ENCODE results near the gene LLGL2.

LLGL2 gene

DNA sequence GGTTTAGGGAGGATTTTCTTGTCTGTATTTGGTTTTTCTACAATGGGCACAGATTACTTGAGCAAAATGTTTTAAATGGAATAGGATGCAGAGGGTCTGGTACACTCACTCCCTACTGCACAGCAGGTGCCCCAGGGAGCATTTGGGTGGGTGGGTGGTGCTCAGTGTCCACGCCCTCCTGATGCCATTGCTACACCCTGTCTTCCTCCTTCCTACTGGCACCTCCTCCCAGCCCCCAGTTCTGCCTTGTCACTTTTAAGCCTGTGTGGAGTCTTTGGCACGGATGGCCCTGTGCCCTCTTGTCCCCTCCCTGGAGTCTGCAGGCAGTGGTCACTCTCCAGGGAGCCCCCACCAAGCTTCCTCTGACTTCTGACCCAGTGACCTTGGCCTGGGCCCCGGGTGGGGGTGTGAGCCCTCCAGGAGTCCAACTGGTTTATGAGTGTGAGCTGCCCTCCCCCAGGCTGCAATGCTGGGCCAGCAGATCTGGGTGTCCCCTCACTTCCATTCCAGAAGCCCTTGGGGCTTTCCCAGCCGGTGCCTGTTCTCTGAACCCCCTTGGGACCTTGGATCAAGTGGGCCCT is 15.5 kb downstream of the LLGL2 start:
- no peak for DNase-seq (ENCODE audit: low read depth)
- in situ Hi-C loops (cut with HindIII; ENCODE audit: low sequenced_read_pairs): loop anchor here (5.0 kb wide), 1 partner anchor 56 kb away; no protein-coding TSS in a partner anchor
- H3K4me3 ChIP-seq (ENCODE audit: low read depth, low read length): no peak overlapping the region
- TF ChIP-seq, protein P1, sequence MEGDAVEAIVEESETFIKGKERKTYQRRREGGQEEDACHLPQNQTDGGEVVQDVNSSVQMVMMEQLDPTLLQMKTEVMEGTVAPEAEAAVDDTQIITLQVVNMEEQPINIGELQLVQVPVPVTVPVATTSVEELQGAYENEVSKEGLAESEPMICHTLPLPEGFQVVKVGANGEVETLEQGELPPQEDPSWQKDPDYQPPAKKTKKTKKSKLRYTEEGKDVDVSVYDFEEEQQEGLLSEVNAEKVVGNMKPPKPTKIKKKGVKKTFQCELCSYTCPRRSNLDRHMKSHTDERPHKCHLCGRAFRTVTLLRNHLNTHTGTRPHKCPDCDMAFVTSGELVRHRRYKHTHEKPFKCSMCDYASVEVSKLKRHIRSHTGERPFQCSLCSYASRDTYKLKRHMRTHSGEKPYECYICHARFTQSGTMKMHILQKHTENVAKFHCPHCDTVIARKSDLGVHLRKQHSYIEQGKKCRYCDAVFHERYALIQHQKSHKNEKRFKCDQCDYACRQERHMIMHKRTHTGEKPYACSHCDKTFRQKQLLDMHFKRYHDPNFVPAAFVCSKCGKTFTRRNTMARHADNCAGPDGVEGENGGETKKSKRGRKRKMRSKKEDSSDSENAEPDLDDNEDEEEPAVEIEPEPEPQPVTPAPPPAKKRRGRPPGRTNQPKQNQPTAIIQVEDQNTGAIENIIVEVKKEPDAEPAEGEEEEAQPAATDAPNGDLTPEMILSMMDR (IDR thresholded peaks at IDR 0.05; ENCODE audit: low read depth, low read length, missing control alignments): no peak

DNA sequence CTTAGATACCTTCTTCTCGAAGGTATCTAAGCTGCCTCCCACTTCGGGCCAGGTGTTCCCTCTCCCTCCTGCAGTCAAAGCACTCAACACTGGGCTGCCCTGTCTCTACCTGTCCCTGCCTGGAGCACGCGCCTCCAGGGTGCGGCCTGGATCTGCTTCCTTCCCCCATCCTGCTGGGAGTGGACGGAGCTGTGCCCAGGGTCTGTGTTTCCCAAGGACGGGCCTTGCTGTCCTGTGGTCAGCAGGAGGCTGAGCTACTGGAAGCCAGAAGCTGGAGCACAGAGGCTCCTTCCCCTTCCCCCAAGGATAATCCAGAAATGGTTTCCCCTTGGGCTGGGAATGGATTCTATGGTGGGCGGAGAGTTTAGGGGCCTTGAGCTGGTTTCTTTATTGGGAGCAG is 16.7 kb downstream of the LLGL2 start:
- no peak overlapping the region for H3K4me3 ChIP-seq (ENCODE audit: low read depth, low read length)
- TF ChIP-seq, protein P1 (IDR thresholded peaks at IDR 0.05; ENCODE audit: low read depth, low read length, missing control alignments): no peak
- in situ Hi-C loops (cut with HindIII; ENCODE audit: low sequenced_read_pairs): loop anchor here (5.0 kb wide), 1 partner anchor 55 kb away; no protein-coding TSS in a partner anchor
- DNase-seq (ENCODE audit: low read depth): no peak

DNA sequence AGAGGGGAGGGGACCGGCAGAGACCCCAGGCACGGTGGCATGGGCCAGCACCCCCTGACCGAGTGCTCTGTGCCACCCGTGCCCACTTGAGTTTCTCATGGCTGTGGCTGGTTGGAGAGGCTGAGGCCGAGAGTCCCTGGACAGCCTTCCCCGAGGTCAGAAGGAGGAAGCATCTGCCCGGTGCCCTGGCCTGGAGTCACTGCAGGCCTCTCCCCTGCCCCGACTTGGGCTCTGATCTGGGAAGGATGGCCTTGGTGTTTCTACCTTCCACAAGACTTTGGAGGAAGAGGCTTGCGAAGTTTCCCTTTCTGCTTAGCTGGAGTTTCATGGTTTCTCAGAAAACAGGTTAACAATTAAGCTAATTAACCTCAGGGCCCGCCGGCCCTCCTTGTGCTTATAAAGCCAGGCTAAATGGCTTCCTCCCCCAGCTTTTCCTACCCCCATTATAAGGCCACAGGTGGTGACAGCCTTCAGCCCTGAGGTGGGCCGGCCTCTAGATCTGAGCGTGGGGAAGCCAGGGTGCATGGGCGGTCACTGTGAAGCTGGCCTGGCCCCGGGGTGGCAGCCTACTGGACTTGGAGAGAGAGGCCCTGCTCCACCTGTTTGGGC is 17.3 kb downstream of the LLGL2 start:
- TF ChIP-seq, protein P1 (IDR thresholded peaks at IDR 0.05; ENCODE audit: low read depth, low read length, missing control alignments): no peak
- no peak for DNase-seq (ENCODE audit: low read depth)
- in situ Hi-C loops (cut with HindIII; ENCODE audit: low sequenced_read_pairs): loop anchor here (5.0 kb wide), 1 partner anchor 54 kb away; no protein-coding TSS in a partner anchor
- no peak overlapping the region for H3K4me3 ChIP-seq (ENCODE audit: low read depth, low read length)

DNA sequence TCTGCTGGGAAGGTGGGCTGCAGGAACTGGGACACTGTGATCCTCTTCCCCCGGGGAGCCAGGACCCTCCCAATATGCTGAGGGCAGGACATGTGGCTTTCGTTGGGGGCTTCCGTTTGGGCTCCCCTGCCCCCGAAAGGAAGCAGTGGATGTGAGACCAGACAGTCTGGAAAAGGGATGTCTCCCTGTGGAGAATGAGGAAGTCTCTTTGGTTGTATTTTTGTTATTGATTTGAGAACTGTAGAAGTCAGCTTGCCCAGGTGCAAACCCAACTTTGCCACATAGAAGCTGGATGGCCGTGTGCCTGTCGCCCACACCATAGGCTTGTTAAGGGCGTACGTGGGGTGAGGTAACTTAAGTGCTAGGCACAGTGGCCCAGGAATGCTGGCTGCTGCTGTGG is 18.8 kb downstream of the LLGL2 start:
- TF ChIP-seq, protein P1 (IDR thresholded peaks at IDR 0.05; ENCODE audit: low read depth, low read length, missing control alignments): no peak
- DNase-seq (ENCODE audit: low read depth): no peak
- no peak overlapping the region for H3K4me3 ChIP-seq (ENCODE audit: low read depth, low read length)
- in situ Hi-C loops (cut with HindIII; ENCODE audit: low sequenced_read_pairs): loop anchor here (5.0 kb wide), 1 partner anchor 53 kb away; no protein-coding TSS in a partner anchor

DNA sequence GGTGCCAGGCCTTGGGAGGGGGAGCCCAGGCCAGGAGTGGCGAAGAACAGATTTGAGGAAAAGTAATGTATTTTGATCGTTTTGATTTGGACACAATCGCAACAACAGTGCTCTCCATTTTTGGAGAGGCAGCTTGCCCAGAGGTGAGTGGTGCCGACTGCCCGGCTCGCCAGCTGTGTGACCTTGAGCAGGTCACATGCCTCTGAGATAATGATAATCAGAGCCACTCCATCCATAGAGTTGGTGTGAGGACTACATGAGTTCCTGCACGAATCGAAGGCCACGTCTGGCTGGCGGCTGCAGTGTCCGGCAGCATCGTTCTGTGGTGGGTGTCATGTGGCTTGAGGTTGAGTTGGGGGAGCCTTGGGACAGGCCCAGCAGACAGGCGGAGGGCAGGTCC is 20.7 kb downstream of the LLGL2 start:
- no peak overlapping the region for H3K4me3 ChIP-seq (ENCODE audit: low read depth, low read length)
- in situ Hi-C loops (cut with HindIII; ENCODE audit: low sequenced_read_pairs): no loop called here
- DNase-seq (ENCODE audit: low read depth): no peak
- TF ChIP-seq, protein P1 (IDR thresholded peaks at IDR 0.05; ENCODE audit: low read depth, low read length, missing control alignments): no peak

DNA sequence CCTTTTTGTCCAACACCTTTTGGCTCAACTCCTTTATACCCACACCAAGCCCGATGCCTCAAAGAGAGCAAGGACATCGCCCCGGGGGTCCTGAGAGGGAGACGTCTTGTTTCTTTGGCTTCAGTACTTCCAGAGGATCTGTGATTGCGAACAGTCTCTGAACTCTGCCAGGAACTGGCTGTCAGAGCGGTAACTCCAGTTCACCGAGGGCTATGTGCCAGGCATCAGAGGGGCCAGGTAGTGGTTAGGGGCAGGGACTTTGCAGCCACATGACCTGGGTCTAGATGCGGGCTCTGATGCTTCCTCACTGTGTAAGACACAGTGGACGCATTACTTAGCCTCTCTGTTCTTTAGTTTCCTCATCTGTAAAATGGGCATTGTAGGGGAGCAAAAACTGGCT is 21.6 kb downstream of the LLGL2 start:
- in situ Hi-C loops (cut with HindIII; ENCODE audit: low sequenced_read_pairs): no loop called here
- DNase-seq (ENCODE audit: low read depth): no peak
- H3K4me3 ChIP-seq (ENCODE audit: low read depth, low read length): no peak overlapping the region
- TF ChIP-seq, protein P1 (IDR thresholded peaks at IDR 0.05; ENCODE audit: low read depth, low read length, missing control alignments): no peak
